Measurements from ENCODE around the gene COL23A1.

The COL23A1 gene

GRCh38 chr5:178218237-178218776 is 371.9 kb downstream of the COL23A1 start:
- TF ChIP-seq CTCF (IDR thresholded peaks at IDR 0.05; ENCODE audit: low read depth, low read length, missing control alignments) = no peak
- no peak for DNase-seq (ENCODE audit: extremely low read depth, low read depth)
- H3K4me3 ChIP-seq (replicated peaks; ENCODE audit: low read depth, low read length) = no peak overlapping the region

- no peak overlapping the region for H3K4me3 ChIP-seq (replicated peaks; ENCODE audit: low read depth, low read length)
- no peak for DNase-seq (ENCODE audit: extremely low read depth, low read depth)
- TF ChIP-seq CTCF (IDR thresholded peaks at IDR 0.05; ENCODE audit: low read depth, low read length, missing control alignments) = no peak
Measured at GRCh38 chr5:178216779-178217178, 373.4 kb downstream of the COL23A1 start.

- no peak for DNase-seq (ENCODE audit: extremely low read depth, low read depth)
- TF ChIP-seq CTCF (IDR thresholded peaks at IDR 0.05; ENCODE audit: low read depth, low read length, missing control alignments) = no peak
- H3K4me3 ChIP-seq (replicated peaks; ENCODE audit: low read depth, low read length) = no peak overlapping the region
Measured at GRCh38 chr5:178216088-178216534, 374.1 kb downstream of the COL23A1 start.

- no peak for TF ChIP-seq CTCF (IDR thresholded peaks at IDR 0.05; ENCODE audit: low read depth, low read length, missing control alignments)
- no peak for DNase-seq (ENCODE audit: extremely low read depth, low read depth)
- no peak overlapping the region for H3K4me3 ChIP-seq (replicated peaks; ENCODE audit: low read depth, low read length)
Measured at GRCh38 chr5:178215280-178216002, 374.8 kb downstream of the COL23A1 start.

GRCh38 chr5:178214160-178214803 is 375.9 kb downstream of the COL23A1 start:
- no peak for DNase-seq (ENCODE audit: extremely low read depth, low read depth)
- no peak overlapping the region for H3K4me3 ChIP-seq (replicated peaks; ENCODE audit: low read depth, low read length)
- TF ChIP-seq CTCF (IDR thresholded peaks at IDR 0.05; ENCODE audit: low read depth, low read length, missing control alignments) = no peak

GRCh38 chr5:178213748-178214151 is 376.4 kb downstream of the COL23A1 start:
- no peak overlapping the region for H3K4me3 ChIP-seq (replicated peaks; ENCODE audit: low read depth, low read length)
- DNase-seq (ENCODE audit: extremely low read depth, low read depth) = no peak
- TF ChIP-seq CTCF (IDR thresholded peaks at IDR 0.05; ENCODE audit: low read depth, low read length, missing control alignments) = no peak
